Body of pancreas (tissue), 4 donors: ENCODE results near the gene RGS11. TPM values are rescaled to one million over a fixed set of nuclear protein-coding genes. Genes with fewer than 3 reads are reported as not detected.

Source experiments
- ATAC-seq: fragments of 150-250 bp; one replicate; pipeline ENCODE4 v1.9.1; 2016
- DNase-seq, 4 donors: peaks; one replicate each; pipeline ENCODE4 v3.0.0-alpha.2; 2019
- H3K27ac ChIP-seq, 4 donors: fragments of 200-600 bp; sonication (generic); 1 replicate in 3 of 4; 2 replicates in 1 of 4; pipeline versions ENCODE4 v1.5.1 to v1.6.1; 2016 to 2019; ENCODE audit warnings: mild to moderate bottlenecking in 1 of 4, mixed read lengths in 1 of 4, moderate library complexity in 1 of 4
- H3K27me3 ChIP-seq, 2 donors: fragments of 200-600 bp; sonication (generic); one replicate each; pipeline ENCODE4 v1.6.0; 2016; ENCODE audit warnings: mild to moderate bottlenecking in 1 of 2
- H3K36me3 ChIP-seq, 2 donors: fragments of 200-600 bp; sonication (generic); replicated peaks in 1 of 2; 2 replicates each; pipeline ENCODE4 v1.5.1; 2016; ENCODE audit warnings: low read depth in 2 of 2; ENCODE audit not compliant: insufficient read depth in 1 of 2
- H3K4me1 ChIP-seq: fragments of 200-600 bp; sonication (generic); one replicate; pipeline ENCODE4 v1.6.0; 2016
- H3K4me3 ChIP-seq, 2 donors: fragments of 200-600 bp; sonication (generic); 1 replicate in 1 of 2; 2 replicates in 1 of 2; pipeline ENCODE4 v1.5.1; 2016 to 2019
- H3K9me3 ChIP-seq, 3 donors: fragments of 200-600 bp; sonication (generic); 1 replicate in 2 of 3; 2 replicates in 1 of 3; pipeline ENCODE4 v1.5.1; 2016
- POLR2A ChIP-seq, 3 donors: fragments of 450-650 bp; IDR thresholded peaks; one replicate each; pipeline ENCODE4 v1.6.1; 2016; ENCODE audit warnings: antibody characterized with exemption in 3 of 3, mild to moderate bottlenecking in 2 of 3
- WGBS, 2 donors: methylation state at CpG; one replicate each; pipeline ENCODE4 v1.1.5; 2017; 5-methylcytosine and 5-hydroxymethylcytosine counted together
- intact Hi-C: fragments of 100-400 bp; cut with DNase I; formaldehyde crosslinking; loops from one replicate; pipeline ENCODE4 v1.15.1; 2023
- total RNA-seq, 2 donors: library from RNA; depleted of rRNA; stranded (reverse); fragments of >200 nt; gene quantifications; one replicate each; pipeline ENCODE4 v1.1.0, GENCODE V29; 2016
- TF ChIP-seq, protein P1 (sequence below), 7 experiments: fragments of 450-650 bp in 4 of 7; fragments of 200-600 bp in 3 of 7; sonication (generic) in 3 of 7; IDR thresholded peaks; one replicate each; pipeline ENCODE4 v1.5.1; 2016 to 2019; ENCODE audit warnings: antibody characterized with exemption in 7 of 7

Gene RGS11
- total RNA-seq, 2 donors from 2014 or later: 15.6 to 95.9 TPM

- no peak overlapping the region for H3K4me3 ChIP-seq
- TF ChIP-seq, protein P1, sequence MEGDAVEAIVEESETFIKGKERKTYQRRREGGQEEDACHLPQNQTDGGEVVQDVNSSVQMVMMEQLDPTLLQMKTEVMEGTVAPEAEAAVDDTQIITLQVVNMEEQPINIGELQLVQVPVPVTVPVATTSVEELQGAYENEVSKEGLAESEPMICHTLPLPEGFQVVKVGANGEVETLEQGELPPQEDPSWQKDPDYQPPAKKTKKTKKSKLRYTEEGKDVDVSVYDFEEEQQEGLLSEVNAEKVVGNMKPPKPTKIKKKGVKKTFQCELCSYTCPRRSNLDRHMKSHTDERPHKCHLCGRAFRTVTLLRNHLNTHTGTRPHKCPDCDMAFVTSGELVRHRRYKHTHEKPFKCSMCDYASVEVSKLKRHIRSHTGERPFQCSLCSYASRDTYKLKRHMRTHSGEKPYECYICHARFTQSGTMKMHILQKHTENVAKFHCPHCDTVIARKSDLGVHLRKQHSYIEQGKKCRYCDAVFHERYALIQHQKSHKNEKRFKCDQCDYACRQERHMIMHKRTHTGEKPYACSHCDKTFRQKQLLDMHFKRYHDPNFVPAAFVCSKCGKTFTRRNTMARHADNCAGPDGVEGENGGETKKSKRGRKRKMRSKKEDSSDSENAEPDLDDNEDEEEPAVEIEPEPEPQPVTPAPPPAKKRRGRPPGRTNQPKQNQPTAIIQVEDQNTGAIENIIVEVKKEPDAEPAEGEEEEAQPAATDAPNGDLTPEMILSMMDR (IDR thresholded peaks at IDR 0.05): no peak
- TF ChIP-seq POLR2A (IDR thresholded peaks at IDR 0.05): no peak
- peaks cover 0 to 7% of the 10 kb centered on the region in 2 donors for H3K36me3 ChIP-seq
- no peaks in the 10 kb centered on the region for H3K27me3 ChIP-seq
- peak overlapping the region in 2 of 4 donors; percentile 1 to 3 for H3K27ac ChIP-seq
- no peaks in the 10 kb centered on the region for H3K9me3 ChIP-seq
- DNase-seq (no peak), ATAC-seq (no peak)
- peaks cover 45% of the 10 kb centered on the region for H3K4me1 ChIP-seq
- intact Hi-C loops: no loop called here
- 64 to 74% methylated on average over 18 to 33 of the region's 33 CpGs for WGBS, 2 donors
Measured at GRCh38 chr16:287981-288920, 12.5 kb upstream of the RGS11 start.

DNA sequence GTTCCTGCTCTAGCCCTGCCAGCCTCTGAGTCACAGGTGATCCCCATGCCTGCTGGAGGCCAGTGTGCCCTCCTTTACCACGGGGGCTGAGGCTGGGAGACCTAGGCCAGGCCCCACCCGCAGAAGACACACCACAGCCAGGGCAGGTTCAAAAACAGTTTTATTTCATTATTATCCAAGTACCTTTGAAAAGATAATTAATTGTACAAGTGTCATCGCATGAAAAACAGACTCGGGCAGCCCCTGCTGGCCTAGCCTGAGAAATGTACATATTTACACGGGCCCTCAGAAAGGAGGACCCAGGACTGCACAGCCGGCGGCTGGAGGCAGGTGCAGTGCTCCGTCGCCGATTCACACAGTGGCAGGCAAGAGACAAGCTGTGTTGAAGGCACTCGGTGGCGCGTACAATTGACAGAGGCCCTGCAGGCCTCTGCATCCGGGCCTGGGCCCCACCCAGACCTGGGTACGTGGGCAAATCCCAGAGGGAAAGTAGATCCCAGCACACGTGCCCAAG is 11.6 kb upstream of the RGS11 start:
- Histone ChIP-seq H3K27ac (peak overlapping the region in 2 of 4 donors; percentile 3 to 24), H3K4me3 (no peak overlapping the region), H3K4me1 (peaks cover 45% of the 10 kb centered on the region), H3K27me3 (no peaks in the 10 kb centered on the region), H3K36me3 (peaks cover 0 to 7% of the 10 kb centered on the region in 2 donors), H3K9me3 (no peaks in the 10 kb centered on the region)
- ATAC-seq (no peak), DNase-seq (peak; percentile 52 to 76 (median 58))
- 44 to 45% methylated on average over 11 to 16 of the region's 16 CpGs for WGBS, 2 donors
- intact Hi-C loops: no loop called here
- TF ChIP-seq POLR2A (IDR thresholded peaks at IDR 0.05): peak in 1 of 3 donors; percentile 8
- TF ChIP-seq, protein P1 (IDR thresholded peaks at IDR 0.05): peak in 5 of 7 experiments; percentile 24 to 65 (median 55)

DNA sequence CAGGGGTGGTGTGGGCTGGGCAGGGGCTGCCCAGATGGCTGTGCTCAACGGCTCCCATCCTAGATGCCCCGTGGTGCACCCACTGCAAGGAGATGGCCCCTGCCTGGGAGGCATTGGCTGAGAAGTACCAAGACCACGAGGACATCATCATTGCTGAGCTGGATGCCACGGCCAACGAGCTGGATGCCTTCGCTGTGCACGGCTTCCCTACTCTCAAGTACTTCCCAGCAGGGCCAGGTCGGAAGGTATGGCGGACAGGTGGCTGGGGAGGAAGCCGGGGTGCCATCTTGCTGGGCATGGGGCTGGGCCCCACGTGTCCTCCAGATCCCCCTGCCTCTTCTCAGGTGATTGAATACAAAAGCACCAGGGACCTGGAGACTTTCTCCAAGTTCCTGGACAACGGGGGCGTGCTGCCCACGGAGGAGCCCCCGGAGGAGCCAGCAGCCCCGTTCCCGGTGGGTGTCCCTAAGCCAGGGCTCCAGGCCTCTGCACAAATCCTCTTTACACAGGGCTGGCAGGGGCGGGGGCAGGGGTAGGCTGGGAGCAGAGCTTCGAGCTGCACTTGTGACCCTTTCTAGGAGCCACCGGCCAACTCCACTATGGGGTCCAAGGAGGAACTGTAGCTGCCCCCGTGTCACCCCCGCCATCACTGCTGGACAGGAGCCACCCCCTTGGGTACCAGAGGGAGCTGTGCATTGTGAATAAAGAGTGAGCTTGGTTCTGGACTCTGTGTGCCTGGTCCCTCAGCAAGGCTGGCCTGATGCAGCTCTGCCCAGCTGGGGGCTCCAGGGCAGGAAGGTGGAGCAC is 10.9 kb upstream of the RGS11 start:
- 46% methylated on average over 22 of the region's 22 CpGs; no CpG with 5 or more reads in 1 of the 2 donors for WGBS, 2 donors
- H3K9me3 ChIP-seq: no peaks in the 10 kb centered on the region
- H3K27ac ChIP-seq: peak overlapping the region in 2 of 4 donors; percentile 0 to 24

More for the DNA sequence above, 10.9 kb upstream of the RGS11 start:
- intact Hi-C loops: no loop called here
- Histone ChIP-seq H3K27me3 (no peaks in the 10 kb centered on the region), H3K36me3 (peaks cover 0 to 7% of the 10 kb centered on the region in 2 donors), H3K4me1 (peaks cover 48% of the 10 kb centered on the region), H3K4me3 (no peak overlapping the region)
- TF ChIP-seq, protein P1 (IDR thresholded peaks at IDR 0.05): no peak
- no peak for TF ChIP-seq POLR2A (IDR thresholded peaks at IDR 0.05)
- DNase-seq (no peak), ATAC-seq (no peak)
